Uterus (tissue), 2 donors: Measurements from ENCODE around the gene SLC29A1.

ENCODE experiments used
- POLR2A ChIP-seq, 2 donors: fragments of 450-650 bp; IDR thresholded peaks; one replicate each; pipeline ENCODE4 v1.6.1; 2016; ENCODE audit warnings: antibody characterized with exemption in 2 of 2, mild to moderate bottlenecking in 1 of 2, moderate library complexity in 1 of 2
- TF ChIP-seq, protein P1 (sequence below), 4 experiments: fragments of 200-600 bp in 2 of 4; fragments of 450-650 bp in 2 of 4; sonication (generic) in 2 of 4; IDR thresholded peaks; one replicate each; pipeline ENCODE4 v1.5.1; 2016 to 2019; ENCODE audit warnings: antibody characterized with exemption in 4 of 4, mild to moderate bottlenecking in 2 of 4, moderate library complexity in 1 of 4

DNA sequence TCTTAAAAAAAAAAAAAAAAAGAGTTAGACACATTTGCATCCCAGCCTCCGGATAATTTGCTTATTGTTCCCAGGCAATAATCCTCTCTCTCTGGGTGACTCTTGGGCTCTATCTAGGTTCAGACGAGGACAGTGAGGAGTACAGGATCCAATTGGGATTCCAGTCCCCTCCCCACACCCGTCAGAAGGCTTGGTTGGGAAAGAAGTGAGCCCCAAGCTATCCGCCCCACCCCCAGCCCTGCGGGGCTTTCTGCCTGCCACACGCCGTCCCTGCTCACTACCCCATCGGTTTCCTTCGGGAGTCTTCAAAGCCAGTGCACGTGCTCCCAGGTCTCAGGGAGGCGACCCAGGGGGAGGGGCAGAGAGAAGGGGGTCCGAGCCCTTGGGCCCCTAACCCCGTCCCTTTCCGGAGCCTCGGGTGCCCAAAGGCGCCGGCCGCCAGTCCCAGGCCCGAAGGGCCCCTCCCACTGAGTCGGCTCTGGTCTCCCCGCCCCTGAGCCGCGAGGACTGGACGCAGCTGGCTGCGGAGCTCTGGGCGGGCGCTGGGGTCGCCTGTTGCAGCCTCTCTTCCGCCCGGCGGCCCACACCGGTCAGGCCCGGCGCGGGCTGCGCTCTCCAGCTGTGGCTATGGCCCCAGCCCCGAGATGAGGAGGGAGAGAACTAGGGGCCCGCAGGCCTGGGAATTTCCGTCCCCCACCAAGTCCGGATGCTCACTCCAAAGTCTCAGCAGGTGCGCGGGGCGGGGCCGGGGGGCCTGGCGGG is 4.2 kb upstream of the SLC29A1 start:
- TF ChIP-seq, protein P1, sequence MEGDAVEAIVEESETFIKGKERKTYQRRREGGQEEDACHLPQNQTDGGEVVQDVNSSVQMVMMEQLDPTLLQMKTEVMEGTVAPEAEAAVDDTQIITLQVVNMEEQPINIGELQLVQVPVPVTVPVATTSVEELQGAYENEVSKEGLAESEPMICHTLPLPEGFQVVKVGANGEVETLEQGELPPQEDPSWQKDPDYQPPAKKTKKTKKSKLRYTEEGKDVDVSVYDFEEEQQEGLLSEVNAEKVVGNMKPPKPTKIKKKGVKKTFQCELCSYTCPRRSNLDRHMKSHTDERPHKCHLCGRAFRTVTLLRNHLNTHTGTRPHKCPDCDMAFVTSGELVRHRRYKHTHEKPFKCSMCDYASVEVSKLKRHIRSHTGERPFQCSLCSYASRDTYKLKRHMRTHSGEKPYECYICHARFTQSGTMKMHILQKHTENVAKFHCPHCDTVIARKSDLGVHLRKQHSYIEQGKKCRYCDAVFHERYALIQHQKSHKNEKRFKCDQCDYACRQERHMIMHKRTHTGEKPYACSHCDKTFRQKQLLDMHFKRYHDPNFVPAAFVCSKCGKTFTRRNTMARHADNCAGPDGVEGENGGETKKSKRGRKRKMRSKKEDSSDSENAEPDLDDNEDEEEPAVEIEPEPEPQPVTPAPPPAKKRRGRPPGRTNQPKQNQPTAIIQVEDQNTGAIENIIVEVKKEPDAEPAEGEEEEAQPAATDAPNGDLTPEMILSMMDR (IDR thresholded peaks at IDR 0.05): no peak
- TF ChIP-seq POLR2A (IDR thresholded peaks at IDR 0.05): peak; percentile 31 to 60
